K562 (cell line): ENCODE measurements around the gene PIAS3. TPM values are rescaled to one million over a fixed set of nuclear protein-coding genes. Genes with fewer than 3 reads are reported as not detected.

ENCODE experiments used
- ATAC-seq: fragments of 200-7000 bp; cut with Tn5 transposase; 3 replicates; pipeline ENCODE4 v1.9.1; 2020; ENCODE audit warnings: moderate library complexity
- BruUV-seq: library from RNA; stranded (reverse); fragments of 400-500 nt; replicated peaks from 2 replicates; lab custom pipeline; 2021; lab: Mats Ljungman, UMichigan
- CTCF ChIA-PET: fragments of 300-600 bp; formaldehyde crosslinking; extraction: SDS; loops from one replicate; lab custom pipeline; 2021; ENCODE audit warnings: low intra/inter-chr PET ratio; lab: Yijun Ruan, JAX
- POLR2A ChIA-PET: fragments of 300-600, 350-650 bp; sonication (Branson Sonifier 250); formaldehyde crosslinking; extraction: SDS; loops from one replicate; lab custom pipeline; 2021; ENCODE audit warnings: antibody characterized with exemption, inconsistent platforms; lab: Yijun Ruan, JAX
- DNase-seq, 4 experiments: peaks; one replicate each; pipeline versions ENCODE4 v3.0.0 to v3.0.0-alpha.2; 2011 to 2018; ENCODE audit warnings: low spot score in 3 of 4, mixed read lengths in 3 of 4; ENCODE audit errors: extremely low read depth in 1 of 4
- FAIRE-seq: peaks from 2 replicates; lab custom pipeline; 2011; peaks lifted over from hg19 to GRCh38; lab: Jason Lieb, UNC
- H2AFZ ChIP-seq: 2 replicates; pipeline ENCODE4 v1.6.0; 2011; ENCODE audit warnings: low read depth, low read length, control low read depth, inconsistent platforms
- H3K27ac ChIP-seq: fragments of 200-600 bp; 3 replicates; pipeline ENCODE4 v1.8.0; 2011; ENCODE audit warnings: low read depth, mild to moderate bottlenecking, control low read depth, inconsistent platforms, low read length, moderate library complexity, mixed read lengths; ENCODE audit errors: extremely low read depth
- H3K27me3 ChIP-seq, 2 experiments: fragments of 300-600 bp in 1 of 2; 2 replicates in 1 of 2; 3 replicates in 1 of 2; pipeline versions ENCODE4 v1.6.0 to v1.8.0; 2011; ENCODE audit warnings: inconsistent platforms in 2 of 2, low read length in 2 of 2, mild to moderate bottlenecking in 1 of 2, mixed read lengths in 1 of 2, moderate library complexity in 1 of 2; ENCODE audit not compliant: control insufficient read depth in 2 of 2, insufficient read depth in 2 of 2
- H3K36me3 ChIP-seq: fragments of 300-600 bp; 3 replicates; pipeline ENCODE4 v1.8.0; 2011; ENCODE audit warnings: mild to moderate bottlenecking, low read length, inconsistent platforms; ENCODE audit not compliant: control insufficient read depth, insufficient read depth
- H3K4me1 ChIP-seq, 2 experiments: fragments of 200-600 bp in 1 of 2; replicated peaks in 1 of 2; 2 replicates in 1 of 2; 3 replicates in 1 of 2; pipeline versions ENCODE4 v1.5.1 to v1.8.0; 2011; ENCODE audit warnings: inconsistent platforms in 2 of 2, low read length in 2 of 2, mild to moderate bottlenecking in 1 of 2, mixed read lengths in 1 of 2, moderate library complexity in 1 of 2; ENCODE audit not compliant: control insufficient read depth in 2 of 2, insufficient read depth in 2 of 2
- H3K4me2 ChIP-seq: 2 replicates; pipeline ENCODE4 v1.6.1; 2011; ENCODE audit warnings: low read length, control low read depth, inconsistent platforms, mixed read lengths; ENCODE audit not compliant: insufficient read depth
- H3K4me3 ChIP-seq: fragments of 200-600 bp; sonication (generic), shearing (Covaris generic); 2 replicates; pipeline ENCODE4 v1.5.1; 2016; ENCODE audit warnings: control low read depth, inconsistent platforms
- H3K79me2 ChIP-seq: fragments of 200-600 bp; 3 replicates; pipeline ENCODE4 v1.8.0; 2011; ENCODE audit warnings: low read length, inconsistent platforms; ENCODE audit not compliant: control insufficient read depth, insufficient read depth
- H3K9ac ChIP-seq, 2 experiments: 2 replicates each; pipeline versions ENCODE4 v1.6.0 to v1.6.1; 2011; ENCODE audit warnings: low read depth in 2 of 2, low read length in 2 of 2, control low read depth in 1 of 2, inconsistent platforms in 1 of 2, mild to moderate bottlenecking in 1 of 2, mixed read lengths in 1 of 2; ENCODE audit not compliant: insufficient read depth in 1 of 2
- H3K9me1 ChIP-seq: one replicate; pipeline ENCODE4 v1.6.0; 2011; ENCODE audit warnings: inconsistent platforms, mild to moderate bottlenecking, low read length, moderate library complexity; ENCODE audit not compliant: control insufficient read depth, insufficient read depth
- H3K9me3 ChIP-seq: replicated peaks from 2 replicates; pipeline ENCODE4 v1.5.1; 2011; ENCODE audit warnings: low read depth, low read length, inconsistent platforms; ENCODE audit not compliant: control insufficient read depth, insufficient read depth
- H4K20me1 ChIP-seq: replicated peaks from 2 replicates; pipeline ENCODE4 v1.6.1; 2011; ENCODE audit warnings: low read length, inconsistent platforms, mixed read lengths; ENCODE audit not compliant: control insufficient read depth, insufficient read depth
- CGGBP1 ChIP-seq: fragments of 250-450 bp; sonication (Bioruptor Pico); IDR thresholded peaks from 2 replicates; pipeline ENCODE4 v1.9.0; 2021; ENCODE audit warnings: mild to moderate bottlenecking
- CTCF ChIP-seq, 3 experiments: IDR thresholded peaks in 2 of 3; conservative IDR thresholded peaks in 1 of 3; 2 replicates each; pipeline ENCODE4 v1.5.1; 2011 to 2012; ENCODE audit warnings: low read length in 3 of 3, mild to moderate bottlenecking in 3 of 3, control low read depth in 2 of 3, improper control_type of control experiment in 1 of 3, inconsistent platforms in 1 of 3, low read depth in 1 of 3, mixed read lengths in 1 of 3, moderate library complexity in 1 of 3; ENCODE audit not compliant: insufficient read depth in 2 of 3
- PCBP1 ChIP-seq: fragments of 200-400 bp; formaldehyde crosslinking; IDR thresholded peaks from 2 replicates; pipeline ENCODE4 v1.6.1; 2018; ENCODE audit warnings: mild to moderate bottlenecking, low read depth, low read length; ENCODE audit not compliant: poor library complexity, severe bottlenecking
- PHF20 ChIP-seq: fragments of 450-650 bp; IDR thresholded peaks from 2 replicates; pipeline ENCODE4 v1.6.1; 2018; ENCODE audit not compliant: partially characterized antibody
- RFX1 ChIP-seq: fragments of 450-650 bp; IDR thresholded peaks from 2 replicates; pipeline ENCODE4 v1.6.1; 2016; ENCODE audit warnings: mild to moderate bottlenecking, moderate library complexity
- SIRT6 ChIP-seq: IDR thresholded peaks from one replicate; pipeline ENCODE4 v1.6.1; 2012; ENCODE audit warnings: low read depth, mild to moderate bottlenecking, control low read depth, inconsistent platforms, low read length, moderate library complexity
- SMC3 ChIP-seq: conservative IDR thresholded peaks from 2 replicates; pipeline ENCODE4 v1.6.1; 2011; ENCODE audit warnings: low read depth, low read length, improper control_type of control experiment; ENCODE audit not compliant: insufficient read depth
- TAF15 ChIP-seq: fragments of 200-400 bp; formaldehyde crosslinking; IDR thresholded peaks from 2 replicates; pipeline ENCODE4 v1.6.1; 2017; ENCODE audit warnings: mild to moderate bottlenecking, low read depth, low read length, moderate library complexity
- ZEB2 ChIP-seq: fragments of 450-650 bp; IDR thresholded peaks from 2 replicates; pipeline ENCODE4 v1.6.1; 2016
- WGBS: fragments of 100-300 bp; shearing (Covaris generic); methylation state at CpG from one replicate; pipeline ENCODE4 v1.1.6; 2016; ENCODE audit warnings: low coverage, mixed read lengths; ENCODE audit not compliant: insufficient coverage; ENCODE audit errors: missing lambda C conversion rate; 5-methylcytosine and 5-hydroxymethylcytosine counted together
- in situ Hi-C: fragments of 300-500 bp; cut with MboI; formaldehyde crosslinking; loops from 4 replicates; pipeline ENCODE4 v1.15.0; 2018; ENCODE audit warnings: inconsistent platforms, mixed read lengths
- intact Hi-C: fragments of 100-400 bp; cut with micrococcal nuclease; formaldehyde crosslinking; loops from 2 replicates; pipeline ENCODE4 v1.14.2; 2022
- polyA plus RNA-seq, 8 experiments: library from polyadenylated mRNA; depleted of rRNA in 4 of 8; stranded (reverse) in 5 of 8; unstranded in 3 of 8; fragments of >200 nt; fragmentation: Nextera tagmentation in 2 of 8; fragmentation: Illumina TruSeq in 1 of 8; extraction: Ambion mirVana in 2 of 8; extraction: Trizol in 1 of 8; gene quantifications; 2 replicates each; pipeline versions ENCODE4 v1.2.1 to v1.2.3, GENCODE V29; 2011 to 2014; ENCODE audit warnings: inconsistent platforms in 1 of 8, missing spikeins in 1 of 8
- total RNA-seq, 7 experiments: library from RNA; depleted of rRNA in 6 of 7; stranded (reverse); fragments of >200 nt in 6 of 7; fragmentation: Illumina TruSeq in 2 of 7; extraction: Trizol in 2 of 7; gene quantifications; 2 replicates each; pipeline versions ENCODE4 v1.2.1 to v1.2.3, GENCODE V29; 2011 to 2021; ENCODE audit warnings: low replicate concordance in 1 of 7

PIAS3 gene
- total and polyA plus RNA-seq, 9 of the 15 experiments (the other 6 are each of a cell fraction or from before 2014, with no cell fraction given): 1.1 to 25.6 (median 7.9) TPM

DNA sequence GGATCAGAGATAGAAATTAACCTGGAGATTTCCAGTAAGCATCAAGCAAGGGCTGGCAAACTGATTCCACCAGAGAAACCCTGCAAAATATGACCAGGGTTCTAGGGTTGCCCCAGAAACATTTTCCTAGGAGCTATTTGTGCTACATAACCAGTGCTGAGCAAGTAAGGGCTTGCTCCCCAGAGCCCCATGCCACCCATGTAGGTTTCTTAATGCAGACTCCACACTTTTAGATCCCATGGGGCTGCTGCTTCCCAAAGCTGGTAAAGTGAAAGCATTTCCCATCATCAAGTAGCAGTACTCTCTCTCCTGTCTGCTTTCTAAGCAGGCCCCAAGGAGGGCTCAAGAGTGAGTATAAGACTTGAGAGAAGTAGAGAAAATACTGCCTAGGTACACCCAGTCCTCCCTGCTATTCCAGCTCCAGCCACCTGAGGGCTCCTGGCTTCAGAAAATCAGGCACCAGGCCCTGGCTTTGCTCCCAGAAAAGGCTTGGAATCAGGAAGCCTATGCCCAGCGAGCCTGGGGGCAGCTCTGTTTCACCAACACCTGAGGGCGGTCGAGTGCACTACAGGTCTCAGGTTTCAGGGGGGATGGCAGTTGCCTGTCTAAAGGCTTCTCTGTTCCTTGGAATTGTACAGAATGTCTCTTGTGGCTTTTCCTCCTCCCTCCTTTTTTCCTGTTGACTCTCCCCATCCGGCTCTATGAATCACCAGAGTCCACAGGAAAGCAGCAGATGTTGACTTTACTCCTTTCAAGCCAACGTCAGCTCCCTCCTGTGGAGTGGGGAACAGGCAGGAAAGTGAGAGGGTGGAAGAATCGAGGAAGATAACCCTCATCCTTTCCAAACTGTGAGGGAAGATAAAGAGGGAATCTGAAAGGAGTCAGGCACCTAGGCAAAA is 33.0 kb upstream of the PIAS3 start (continued):
- peak; percentile 94 to 97 (median 95) for TF ChIP-seq CTCF (IDR thresholded peaks at IDR 0.05 in 2 of 3, conservative IDR thresholded peaks at IDR 0.05 in 1 of 3; ENCODE audit: insufficient read depth in 2 of 3, low read depth in 1 of 3, low read length in 3 of 3)
- TF ChIP-seq RFX1: no peak
- TF ChIP-seq ZEB2: no peak
- no peak for TF ChIP-seq PCBP1
- TF ChIP-seq SMC3: peak; percentile 88
- TF ChIP-seq PHF20: no peak
- no peak for TF ChIP-seq TAF15

DNA sequence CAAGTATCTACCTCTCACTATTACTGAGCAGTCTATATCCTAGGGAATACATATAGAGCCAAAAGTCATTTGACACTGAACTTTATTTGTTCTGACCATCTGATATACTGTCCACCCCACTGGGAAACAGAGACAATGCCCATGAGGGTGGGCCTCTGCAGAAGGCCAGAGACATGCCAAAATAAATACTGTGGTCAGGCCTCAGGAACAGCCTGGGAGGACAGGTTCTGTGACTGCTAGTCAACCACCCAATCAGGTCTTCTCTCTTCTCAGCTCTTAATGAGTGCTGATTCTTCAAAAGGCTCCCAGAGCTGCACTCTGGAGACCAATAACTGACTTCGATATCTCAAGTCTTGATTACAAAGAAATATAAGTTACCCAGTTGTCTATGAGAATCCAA is 32.3 kb upstream of the PIAS3 start:
- no peak for FAIRE-seq
- H3K27ac ChIP-seq: no peak overlapping the region
- TF ChIP-seq CGGBP1 (CRISPR knock-in tag) (no peak), SIRT6 (no peak)
- TF ChIP-seq, all 486 proteins: peak for 0

More for the DNA sequence above, 32.3 kb upstream of the PIAS3 start:
- DNase-seq (no peak), ATAC-seq (no peak)
- Histone ChIP-seq H3K79me2 (no peaks in the 10 kb centered on the region), H3K27me3 (no peaks in the 10 kb centered on the region), H2AFZ (peak overlapping the region; percentile 93), H3K4me3 (no peak overlapping the region), H3K4me1 (peaks cover 19 to 28% of the 10 kb centered on the region in 2 experiments), H3K36me3 (no peaks in the 10 kb centered on the region), H3K4me2 (no peak overlapping the region), H3K9me3 (no peaks in the 10 kb centered on the region), H3K9me1 (no peaks in the 10 kb centered on the region), H4K20me1 (no peaks in the 10 kb centered on the region), H3K9ac (peak overlapping the region; percentile 29 to 45; a peak in 1 of 4 replicates)
- WGBS: 25% methylated on average over 1 of the region's 1 CpG
- CTCF ChIA-PET: interaction anchor here (0.6 to 2.6 kb wide), 5 partner anchors 19 to 122 kb away, joined by 3 to 32 read pairs (median 5); partner anchors contain the start of gene ITGA10
- POLR2A ChIA-PET: interaction anchor here (0.6 to 1.9 kb wide), 7 partner anchors 11 to 146 kb away, joined by 3 to 11 read pairs (median 4); partner anchors contain the start of gene PIAS3
- BruUV-seq: no TSS peak
- in situ Hi-C loops: no loop called here
- intact Hi-C loops: loop anchor here (1.0 kb wide), 1 partner anchor 122 kb away; no protein-coding TSS in a partner anchor
